NCI-H345 (cell line): ENCODE measurements around the gene ANO5.

Experiments
- DNase-seq: peaks from one replicate; lab custom pipeline; 2025; lab: John Stamatoyannopoulos, UW

The ANO5 gene, protein sequence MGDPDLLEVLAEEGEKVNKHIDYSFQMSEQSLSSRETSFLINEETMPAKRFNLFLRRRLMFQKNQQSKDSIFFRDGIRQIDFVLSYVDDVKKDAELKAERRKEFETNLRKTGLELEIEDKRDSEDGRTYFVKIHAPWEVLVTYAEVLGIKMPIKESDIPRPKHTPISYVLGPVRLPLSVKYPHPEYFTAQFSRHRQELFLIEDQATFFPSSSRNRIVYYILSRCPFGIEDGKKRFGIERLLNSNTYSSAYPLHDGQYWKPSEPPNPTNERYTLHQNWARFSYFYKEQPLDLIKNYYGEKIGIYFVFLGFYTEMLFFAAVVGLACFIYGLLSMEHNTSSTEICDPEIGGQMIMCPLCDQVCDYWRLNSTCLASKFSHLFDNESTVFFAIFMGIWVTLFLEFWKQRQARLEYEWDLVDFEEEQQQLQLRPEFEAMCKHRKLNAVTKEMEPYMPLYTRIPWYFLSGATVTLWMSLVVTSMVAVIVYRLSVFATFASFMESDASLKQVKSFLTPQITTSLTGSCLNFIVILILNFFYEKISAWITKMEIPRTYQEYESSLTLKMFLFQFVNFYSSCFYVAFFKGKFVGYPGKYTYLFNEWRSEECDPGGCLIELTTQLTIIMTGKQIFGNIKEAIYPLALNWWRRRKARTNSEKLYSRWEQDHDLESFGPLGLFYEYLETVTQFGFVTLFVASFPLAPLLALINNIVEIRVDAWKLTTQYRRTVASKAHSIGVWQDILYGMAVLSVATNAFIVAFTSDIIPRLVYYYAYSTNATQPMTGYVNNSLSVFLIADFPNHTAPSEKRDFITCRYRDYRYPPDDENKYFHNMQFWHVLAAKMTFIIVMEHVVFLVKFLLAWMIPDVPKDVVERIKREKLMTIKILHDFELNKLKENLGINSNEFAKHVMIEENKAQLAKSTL

GRCh38 chr11:22192642-22193347 is at the start of gene ANO5:
TSS of gene ANO5 (plus strand) at chr11:22193085. CDS start at chr11:22193493, 408 bp downstream.
- peak; percentile 86 for DNase-seq

GRCh38 chr11:22151649-22152197 is 41.2 kb upstream of the ANO5 start:
- DNase-seq = no peak

DNA sequence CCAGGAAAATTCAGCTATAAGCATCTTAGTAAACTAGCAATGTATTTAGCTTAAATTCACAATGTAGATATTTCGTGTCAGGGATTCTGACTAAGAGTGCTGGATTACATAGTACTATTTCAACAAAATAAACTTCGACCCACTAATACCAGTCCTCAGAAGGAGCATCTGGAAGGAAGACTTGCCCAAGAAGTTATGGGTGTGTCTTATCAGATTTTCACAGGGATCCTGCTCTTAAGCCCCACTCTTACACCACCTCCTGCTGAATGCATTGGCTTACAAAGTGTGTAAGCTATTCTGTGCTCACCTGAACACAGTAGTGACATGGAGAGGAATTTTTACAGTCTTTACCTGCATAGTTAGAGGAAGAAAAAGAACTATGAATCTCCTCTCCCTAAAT is 35.4 kb upstream of the ANO5 start:
- no peak for DNase-seq

GRCh38 chr11:22161489-22161888 is 31.4 kb upstream of the ANO5 start:
- DNase-seq = no peak

DNA sequence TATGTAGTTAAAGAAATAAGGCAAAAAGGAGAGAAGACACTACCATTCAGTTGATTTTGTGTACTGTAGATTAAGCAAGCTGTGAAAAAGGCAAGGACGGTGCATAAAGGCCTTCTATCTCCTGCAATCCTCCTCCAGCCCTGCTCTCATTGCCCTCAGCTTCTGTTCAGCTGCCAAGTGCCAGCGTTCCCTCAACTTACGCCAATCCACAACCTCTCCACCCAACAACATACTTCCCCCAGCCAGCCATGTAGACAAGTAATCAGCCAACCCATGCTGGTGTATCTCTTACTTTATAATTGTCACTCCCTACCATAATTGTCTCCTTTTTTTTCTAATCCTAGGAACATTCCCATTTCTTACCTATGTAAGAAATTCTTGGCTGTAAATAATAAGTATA is 30.1 kb upstream of the ANO5 start:
- no peak for DNase-seq

GRCh38 chr11:22163394-22163797 is 29.5 kb upstream of the ANO5 start:
- no peak for DNase-seq

DNA sequence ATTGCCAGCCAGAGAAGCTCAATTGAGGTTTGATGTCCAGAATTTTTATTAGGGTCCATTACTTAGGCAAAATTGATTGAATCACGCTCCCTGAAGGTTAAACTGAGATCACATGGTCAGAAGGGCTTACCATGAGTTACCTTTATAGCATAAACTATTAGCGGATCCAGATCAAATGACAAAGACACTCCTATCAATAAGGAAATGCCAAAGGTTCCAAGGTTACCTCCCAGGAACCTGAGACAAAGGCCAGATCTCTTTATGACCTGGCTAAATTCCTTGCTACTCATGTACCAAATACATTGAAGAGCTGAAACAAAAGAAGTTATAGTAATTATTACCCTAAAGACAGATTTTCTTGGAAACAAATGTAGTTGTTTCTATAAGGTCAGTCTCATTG is 27.8 kb upstream of the ANO5 start:
- no peak for DNase-seq

DNA sequence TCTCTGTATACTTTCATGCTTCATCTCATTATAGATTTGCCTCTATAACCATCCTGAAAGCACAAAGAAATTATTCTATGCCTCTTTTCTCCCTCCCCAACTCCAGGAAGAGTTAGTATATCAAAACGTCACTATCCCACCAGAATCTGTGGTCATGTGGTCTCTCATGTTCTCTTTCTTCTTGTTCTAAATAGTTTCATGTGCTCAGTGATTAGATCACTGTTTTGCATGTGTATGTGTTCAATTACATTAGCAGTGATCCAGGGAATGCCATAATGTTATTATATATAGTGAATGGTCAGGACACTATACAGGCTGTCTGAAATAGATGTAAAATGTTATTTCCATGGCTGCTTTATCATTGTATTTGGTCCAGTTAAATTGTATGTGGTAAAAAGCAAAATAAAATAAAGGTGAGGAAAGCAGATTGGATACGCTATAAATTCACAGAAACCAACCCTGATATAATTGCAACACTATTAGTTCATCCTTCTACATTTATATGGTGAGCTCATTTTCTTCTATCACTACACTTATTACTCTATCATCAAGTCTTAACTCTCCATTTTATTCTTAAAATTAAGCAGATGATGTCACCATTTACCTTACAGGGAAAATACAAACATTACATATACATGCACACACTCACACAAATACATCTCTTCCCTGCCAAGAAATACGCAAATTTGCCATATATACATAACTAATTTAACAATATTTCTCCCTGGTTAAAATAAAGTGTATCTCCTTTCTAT is 26.9 kb upstream of the ANO5 start:
- no peak for DNase-seq

- peak; percentile 5 for DNase-seq
These were observed 23.1 kb upstream of the ANO5 start for GRCh38 chr11:22169833-22170232.

DNA sequence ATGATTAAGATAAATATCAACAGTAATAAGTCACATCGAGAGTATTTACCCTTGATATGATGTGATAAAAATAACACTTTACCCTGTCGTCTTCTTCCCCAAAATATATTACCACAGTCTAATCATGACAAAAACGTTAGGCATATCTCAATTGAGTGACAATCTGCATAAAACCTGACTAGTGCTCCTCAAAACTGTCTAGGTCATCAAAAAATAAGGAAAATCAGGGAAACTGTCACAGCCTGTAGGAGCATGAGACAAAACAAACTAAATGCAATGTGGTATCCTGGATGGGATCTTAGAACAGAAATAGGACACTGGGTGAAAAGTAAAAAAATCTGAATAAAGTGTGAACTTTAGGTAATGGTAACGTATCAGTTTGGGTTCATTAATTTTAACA is 19.4 kb upstream of the ANO5 start:
- DNase-seq = no peak

DNA sequence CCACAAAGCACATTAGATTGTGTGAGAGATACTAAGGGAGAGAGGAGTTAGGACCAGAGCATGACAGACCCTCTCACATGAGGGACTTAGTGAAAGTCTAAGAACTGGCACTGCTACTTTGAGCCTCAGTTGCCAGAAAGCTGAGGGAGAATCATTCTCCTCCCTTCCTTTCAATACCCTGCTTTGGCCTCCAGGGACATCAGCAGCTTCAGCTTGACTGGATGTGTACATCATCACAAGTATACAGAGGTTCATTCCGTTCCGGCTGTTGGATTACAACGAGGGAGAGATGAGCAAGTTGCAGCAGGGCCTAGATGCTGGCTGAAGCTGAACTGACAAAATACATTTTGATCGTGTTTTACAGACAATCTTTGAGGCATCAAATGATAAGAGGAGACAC is 15.7 kb upstream of the ANO5 start:
- no peak for DNase-seq

- no peak for DNase-seq
These were observed 13.3 kb upstream of the ANO5 start for GRCh38 chr11:22179626-22180025.

- DNase-seq = no peak
These were observed 12.8 kb upstream of the ANO5 start for GRCh38 chr11:22180131-22180530.

GRCh38 chr11:22189660-22190059 is 3.2 kb upstream of the ANO5 start:
- DNase-seq = no peak

DNA sequence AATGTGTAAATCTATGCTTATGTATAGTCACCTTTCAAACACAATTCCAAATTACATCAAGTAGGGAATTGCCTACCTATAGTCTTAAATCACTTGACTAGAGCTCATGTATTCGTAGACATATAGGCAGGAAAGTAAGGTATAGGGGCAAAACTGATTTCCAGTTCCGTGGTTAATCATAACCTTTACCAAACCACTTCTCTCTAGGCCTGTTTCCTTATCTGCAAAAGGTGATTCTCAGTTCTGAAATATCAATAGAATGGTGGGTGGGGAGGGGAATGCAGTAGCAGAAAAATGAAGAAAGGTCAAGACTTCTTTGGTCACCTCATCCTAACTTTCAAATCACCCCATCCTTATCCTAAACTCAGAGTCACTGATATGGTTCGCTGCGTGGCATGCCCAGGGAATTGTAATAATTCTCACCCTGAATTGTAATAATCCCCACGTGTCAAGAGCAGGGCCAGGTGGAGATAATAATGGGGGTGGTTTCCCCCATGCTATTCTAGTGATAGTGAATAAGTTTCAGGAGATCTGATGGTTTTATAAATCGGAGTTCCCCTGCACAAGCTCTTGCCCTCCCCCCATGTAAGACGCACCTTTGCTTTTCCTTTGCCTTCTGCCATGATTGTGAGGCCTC is 1.9 kb upstream of the ANO5 start:
- DNase-seq = no peak

- DNase-seq = peak; percentile 41
These were observed 620 bp upstream of the ANO5 start for GRCh38 chr11:22192289-22192641.

DNA sequence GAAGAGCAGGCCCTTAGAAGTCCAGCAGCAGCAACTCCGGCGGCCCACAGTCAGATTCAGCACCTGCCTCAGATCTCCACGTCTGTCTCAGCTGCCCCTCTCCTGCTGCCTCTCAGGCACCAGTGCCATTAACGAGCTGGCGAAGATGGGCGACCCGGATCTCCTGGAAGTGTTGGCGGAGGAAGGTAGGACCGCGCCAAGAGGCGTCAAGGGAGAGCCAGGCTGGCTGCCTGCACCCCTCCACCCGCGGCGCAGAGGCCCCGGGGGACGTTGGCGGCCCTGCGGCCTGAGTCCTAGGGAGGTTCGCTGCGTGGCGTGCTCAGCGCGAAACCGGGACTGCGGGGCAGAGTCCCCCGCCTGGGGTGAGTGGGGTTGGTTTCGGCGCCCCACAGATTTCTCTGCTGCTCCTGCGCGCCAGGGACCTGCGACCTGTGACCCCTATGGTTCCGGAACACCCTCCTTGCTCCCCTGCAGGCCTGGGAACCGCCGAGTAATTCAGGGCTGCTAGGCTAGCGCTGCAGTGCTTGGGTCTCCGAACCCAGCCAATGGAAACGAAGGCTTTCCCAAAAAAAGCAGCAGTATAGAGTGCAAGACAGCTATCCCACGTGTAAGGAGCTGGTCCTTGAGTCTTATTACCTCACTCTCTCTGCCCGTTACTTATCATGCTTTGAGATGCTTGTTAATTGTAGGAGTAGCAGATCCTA is 615 bp downstream of the ANO5 start:
- DNase-seq = peak; percentile 55

GRCh38 chr11:22194306-22194705 is 1.4 kb downstream of the ANO5 start:
- DNase-seq = no peak

- DNase-seq = no peak
These were observed 2.0 kb downstream of the ANO5 start for GRCh38 chr11:22194907-22195306.
